Endothelial cell of umbilical vein (primary cell): Measurements from ENCODE around the gene NELFA. TPM values are rescaled to one million over a fixed set of nuclear protein-coding genes. Genes with fewer than 3 reads are reported as not detected.

Experiments used
- BruUV-seq: library from RNA; stranded (reverse); fragments of 400-500 nt; replicated peaks from 2 replicates; lab custom pipeline; 2021; lab: Mats Ljungman, UMichigan
- CTCF ChIA-PET: fragments of 300-600, 350-600 bp; sonication (Branson Sonifier 250); formaldehyde crosslinking; loops from one replicate; lab custom pipeline; 2021; ENCODE audit warnings: antibody characterized with exemption, inconsistent platforms; lab: Charles Lee
- POLR2A ChIA-PET: fragments of 300-600, 350-600 bp; sonication (Branson Sonifier 250); formaldehyde crosslinking; loops from one replicate; lab custom pipeline; 2021; ENCODE audit warnings: antibody characterized with exemption, inconsistent platforms; lab: Charles Lee
- DNase-seq: peaks from one replicate; pipeline ENCODE4 v3.0.0-alpha.2; 2011; ENCODE audit warnings: low read depth, low spot score
- FAIRE-seq: peaks from 2 replicates; lab custom pipeline; 2011; peaks lifted over from hg19 to GRCh38; lab: Jason Lieb, UNC
- H2AFZ ChIP-seq: 2 replicates; pipeline ENCODE4 v1.6.0; 2012; ENCODE audit warnings: low read depth, low read length, control low read depth, inconsistent platforms
- H3K27ac ChIP-seq: 2 replicates; pipeline ENCODE4 v1.5.1; 2011; ENCODE audit warnings: low read depth, mild to moderate bottlenecking, control low read depth, low read length, moderate library complexity; ENCODE audit not compliant: insufficient read depth
- H3K27me3 ChIP-seq, 2 experiments: 2 replicates each; pipeline versions ENCODE4 v1.6.0 to v1.6.1; 2011; ENCODE audit warnings: low read length in 2 of 2, mixed read lengths in 1 of 2; ENCODE audit not compliant: control insufficient read depth in 2 of 2, insufficient read depth in 2 of 2
- H3K36me3 ChIP-seq, 2 experiments: 2 replicates in 1 of 2; 3 replicates in 1 of 2; pipeline ENCODE4 v1.5.1; 2011; ENCODE audit warnings: low read length in 2 of 2, mild to moderate bottlenecking in 1 of 2, moderate library complexity in 1 of 2; ENCODE audit not compliant: control insufficient read depth in 2 of 2, insufficient read depth in 2 of 2; ENCODE audit errors: extremely low read depth in 1 of 2
- H3K4me1 ChIP-seq: 3 replicates; pipeline ENCODE4 v1.5.1; 2011; ENCODE audit warnings: mild to moderate bottlenecking, low read length; ENCODE audit not compliant: control insufficient read depth, insufficient read depth; ENCODE audit errors: extremely low read depth
- H3K4me2 ChIP-seq: 2 replicates; pipeline ENCODE4 v1.6.1; 2011; ENCODE audit warnings: low read length, control low read depth, mixed read lengths; ENCODE audit not compliant: insufficient read depth
- H3K4me3 ChIP-seq, 3 experiments: fragments of 200-600 bp in 1 of 3; sonication (generic), shearing (Covaris generic) in 1 of 3; replicated peaks in 1 of 3; 2 replicates each; pipeline ENCODE4 v1.5.1; 2011 to 2016; ENCODE audit warnings: control low read depth in 3 of 3, low read length in 3 of 3, mild to moderate bottlenecking in 2 of 3, inconsistent platforms in 1 of 3, low read depth in 1 of 3, moderate library complexity in 1 of 3; ENCODE audit not compliant: insufficient read depth in 1 of 3
- H3K79me2 ChIP-seq: 2 replicates; pipeline ENCODE4 v1.6.0; 2012; ENCODE audit warnings: low read length, inconsistent platforms; ENCODE audit not compliant: control insufficient read depth, insufficient read depth
- H3K9ac ChIP-seq: replicated peaks from 2 replicates; pipeline ENCODE3; 2011; ENCODE audit warnings: low read length, control low read depth; ENCODE audit not compliant: insufficient read depth; ENCODE audit errors: extremely low read depth
- H3K9me1 ChIP-seq: replicated peaks from 3 replicates; pipeline ENCODE4 v1.6.0; 2011; ENCODE audit warnings: mild to moderate bottlenecking, low read length; ENCODE audit not compliant: control insufficient read depth, insufficient read depth; ENCODE audit errors: extremely low read depth
- H3K9me3 ChIP-seq: replicated peaks from 2 replicates; pipeline ENCODE4 v1.5.1; 2012; ENCODE audit warnings: low read length, inconsistent platforms; ENCODE audit not compliant: control insufficient read depth, insufficient read depth
- H4K20me1 ChIP-seq: replicated peaks from 2 replicates; pipeline ENCODE3; 2011; ENCODE audit warnings: mild to moderate bottlenecking, low read length; ENCODE audit not compliant: control insufficient read depth, insufficient read depth; ENCODE audit errors: extremely low read depth
- EZH2 ChIP-seq: IDR thresholded peaks from 2 replicates; pipeline ENCODE4 v1.6.1; 2012; ENCODE audit warnings: borderline replicate concordance, low read depth, mild to moderate bottlenecking, moderate library complexity, low read length, inconsistent platforms; ENCODE audit not compliant: severe bottlenecking
- FOS ChIP-seq: IDR thresholded peaks from 2 replicates; pipeline ENCODE4 v1.6.1; 2011; ENCODE audit warnings: mild to moderate bottlenecking, low read length, moderate library complexity, borderline replicate concordance; ENCODE audit not compliant: insufficient read depth
- GATA2 ChIP-seq: IDR thresholded peaks from 2 replicates; pipeline ENCODE4 v1.7.0; 2011; ENCODE audit warnings: low read depth, mild to moderate bottlenecking, moderate library complexity, mixed read lengths, low read length; ENCODE audit not compliant: insufficient read length, insufficient read depth
- JUN ChIP-seq: IDR thresholded peaks from 2 replicates; pipeline ENCODE4 v1.6.1; 2011; ENCODE audit warnings: borderline replicate concordance, low read depth; ENCODE audit not compliant: insufficient read length, insufficient read depth
- MYC ChIP-seq: IDR thresholded peaks from one replicate; pipeline ENCODE4 v1.6.1; 2011; ENCODE audit warnings: mild to moderate bottlenecking, low read depth, low read length
- POLR2A ChIP-seq: IDR thresholded peaks from 2 replicates; pipeline ENCODE4 v1.6.1; 2012; ENCODE audit warnings: low read depth, mild to moderate bottlenecking, control low read depth, low read length
- POLR2AphosphoS5 ChIP-seq: IDR thresholded peaks from 2 replicates; pipeline ENCODE4 v1.6.1; 2012; ENCODE audit warnings: low read depth, mild to moderate bottlenecking, control low read depth, low read length, moderate library complexity; ENCODE audit not compliant: insufficient read depth
- dilution Hi-C: fragments of 300-500 bp; cut with MboI; formaldehyde crosslinking; loops from one replicate; pipeline ENCODE4 v1.15.0; 2019; ENCODE audit warnings: low sequenced_read_pairs; ENCODE audit not compliant: extremely low pct_ligation_motif_present
- intact Hi-C: fragments of 100-400 bp; cut with micrococcal nuclease; formaldehyde crosslinking; loops from one replicate; pipeline ENCODE4 v1.10.0; 2022
- polyA plus RNA-seq, 4 experiments: library from polyadenylated mRNA; depleted of rRNA in 3 of 4; stranded (reverse) in 3 of 4; unstranded in 1 of 4; fragments of >200 nt; gene quantifications; 2 replicates each; pipeline versions ENCODE4 v1.2.1 to v1.2.3, GENCODE V29; 2011 to 2012; ENCODE audit warnings: missing spikeins in 1 of 4
- total RNA-seq: library from RNA; stranded (reverse); gene quantifications from 2 replicates; pipeline ENCODE4 v1.2.3, GENCODE V29; 2021
- TF ChIP-seq, protein P1 (sequence below): IDR thresholded peaks from 2 replicates; pipeline ENCODE4 v1.6.1; 2011; ENCODE audit not compliant: insufficient read depth, insufficient read length
- TF ChIP-seq, protein P2 (sequence below), 2 donors: IDR thresholded peaks; 1 replicate in 1 of 2; 2 replicates in 1 of 2; pipeline ENCODE4 v1.5.1; 2011; ENCODE audit warnings: low read length in 2 of 2, mild to moderate bottlenecking in 2 of 2, moderate library complexity in 2 of 2, control low read depth in 1 of 2, inconsistent platforms in 1 of 2, low read depth in 1 of 2; ENCODE audit not compliant: insufficient read depth in 1 of 2; ENCODE audit errors: extremely low read depth in 1 of 2

NELFA gene
- total and polyA plus RNA-seq, 2 donors (not counting 3 experiments of a cell fraction or from before 2014, with no cell fraction given) = 22.8 to 30.3 TPM

DNA sequence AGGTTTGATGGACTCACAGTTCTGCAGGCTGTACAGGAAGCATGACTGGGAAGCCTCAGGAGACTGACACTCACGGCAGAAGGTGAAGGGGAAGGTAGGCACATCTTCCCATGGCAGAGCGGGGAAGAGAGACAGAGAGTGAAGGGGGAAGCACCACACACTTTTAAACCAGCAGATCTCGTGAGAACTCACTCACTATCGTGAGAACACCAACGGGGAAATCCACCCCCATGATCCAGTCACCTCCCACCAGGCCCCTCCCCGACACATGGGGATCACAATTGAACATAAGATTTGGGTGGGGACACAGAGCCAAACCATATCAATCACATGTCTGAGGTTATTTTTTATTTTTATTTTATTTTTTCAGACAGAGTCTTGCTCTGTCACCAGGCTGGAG is 45.4 kb upstream of the NELFA start:
- DNase-seq = no peak
- H3K27ac ChIP-seq = no peak overlapping the region
- no peaks in the 10 kb centered on the region for H4K20me1 ChIP-seq
- H3K79me2 ChIP-seq = no peaks in the 10 kb centered on the region
- no peak overlapping the region for H3K9ac ChIP-seq
- ChIA-PET CTCF (no interaction called here), POLR2A (no interaction called here)
- H3K4me2 ChIP-seq = no peak overlapping the region
- dilution Hi-C loops = no loop called here
- no peaks in the 10 kb centered on the region for H3K4me1 ChIP-seq
- intact Hi-C loops = no loop called here
- no peak overlapping the region for H2AFZ ChIP-seq
- no TSS peak for BruUV-seq
- TF ChIP-seq FOS (no peak), MYC (no peak), JUN (no peak), POLR2AphosphoS5 (no peak), GATA2 (no peak), EZH2 (no peak), POLR2A (no peak)
- TF ChIP-seq, protein P1, sequence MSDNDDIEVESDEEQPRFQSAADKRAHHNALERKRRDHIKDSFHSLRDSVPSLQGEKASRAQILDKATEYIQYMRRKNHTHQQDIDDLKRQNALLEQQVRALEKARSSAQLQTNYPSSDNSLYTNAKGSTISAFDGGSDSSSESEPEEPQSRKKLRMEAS = no peak
- TF ChIP-seq, protein P2, sequence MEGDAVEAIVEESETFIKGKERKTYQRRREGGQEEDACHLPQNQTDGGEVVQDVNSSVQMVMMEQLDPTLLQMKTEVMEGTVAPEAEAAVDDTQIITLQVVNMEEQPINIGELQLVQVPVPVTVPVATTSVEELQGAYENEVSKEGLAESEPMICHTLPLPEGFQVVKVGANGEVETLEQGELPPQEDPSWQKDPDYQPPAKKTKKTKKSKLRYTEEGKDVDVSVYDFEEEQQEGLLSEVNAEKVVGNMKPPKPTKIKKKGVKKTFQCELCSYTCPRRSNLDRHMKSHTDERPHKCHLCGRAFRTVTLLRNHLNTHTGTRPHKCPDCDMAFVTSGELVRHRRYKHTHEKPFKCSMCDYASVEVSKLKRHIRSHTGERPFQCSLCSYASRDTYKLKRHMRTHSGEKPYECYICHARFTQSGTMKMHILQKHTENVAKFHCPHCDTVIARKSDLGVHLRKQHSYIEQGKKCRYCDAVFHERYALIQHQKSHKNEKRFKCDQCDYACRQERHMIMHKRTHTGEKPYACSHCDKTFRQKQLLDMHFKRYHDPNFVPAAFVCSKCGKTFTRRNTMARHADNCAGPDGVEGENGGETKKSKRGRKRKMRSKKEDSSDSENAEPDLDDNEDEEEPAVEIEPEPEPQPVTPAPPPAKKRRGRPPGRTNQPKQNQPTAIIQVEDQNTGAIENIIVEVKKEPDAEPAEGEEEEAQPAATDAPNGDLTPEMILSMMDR (IDR thresholded peaks at IDR 0.05; ENCODE audit: extremely low read depth in 1 of 2, insufficient read depth in 1 of 2, low read depth in 1 of 2, low read length in 2 of 2) = no peak
- no peaks in the 10 kb centered on the region for H3K9me3 ChIP-seq
- no peak for FAIRE-seq
- no peaks in the 10 kb centered on the region for H3K36me3 ChIP-seq
- no peak overlapping the region for H3K4me3 ChIP-seq
- peaks cover 38 to 43% of the 10 kb centered on the region in 2 experiments for H3K27me3 ChIP-seq
- no peaks in the 10 kb centered on the region for H3K9me1 ChIP-seq
